Measurements from ENCODE around the gene PDCD11. TPM values are rescaled to one million over a fixed set of nuclear protein-coding genes. Genes with fewer than 3 reads are reported as not detected.

Gene PDCD11
- total and polyA plus RNA-seq, 9 donors, result 9.7 to 40.8 (median 24.5) TPM

GRCh38 chr10:103457176-103457712 lies 60.8 kb downstream of the PDCD11 start:
- Histone ChIP-seq H3K36me3 (no peaks in the 10 kb centered on the region), H3K4me1 (ENCODE audit: insufficient read depth) (peaks cover 7% of the 10 kb centered on the region), H3K9me3 (no peaks in the 10 kb centered on the region), H3K27ac (no peak overlapping the region), H3K27me3 (no peaks in the 10 kb centered on the region), H3K4me3 (no peak overlapping the region)
- TF ChIP-seq CTCF (IDR thresholded peaks at IDR 0.05) (no peak), POLR2A (IDR thresholded peaks at IDR 0.05) (no peak), EP300 (IDR thresholded peaks at IDR 0.05) (no peak)
- 64 to 70% (median 65%) methylated on average over 8 of the region's 8 CpGs for WGBS, 3 donors
- intact Hi-C loops (cut with DNase I), result no loop called here
- DNase-seq, result no peak

- TF ChIP-seq EP300 (IDR thresholded peaks at IDR 0.05) (no peak), POLR2A (IDR thresholded peaks at IDR 0.05) (no peak), CTCF (IDR thresholded peaks at IDR 0.05) (no peak)
- WGBS, 3 donors, result 93 to 96% (median 94%) methylated on average over 33 to 39 of the region's 39 CpGs
- H3K4me1 ChIP-seq (ENCODE audit: insufficient read depth), result peaks cover under 1% of the 10 kb centered on the region
Observed at GRCh38 chr10:103457896-103458583, 61.6 kb downstream of the PDCD11 start.

GRCh38 chr10:103458720-103459119 lies 62.3 kb downstream of the PDCD11 start, which contains the start of gene CALHM1:
Gene CALHM1, minus strand, starts transcription at chr10:103458900. Its CDS starts 149 bp downstream, at chr10:103458751.
- TF ChIP-seq EP300 (IDR thresholded peaks at IDR 0.05), result no peak
- TF ChIP-seq POLR2A (IDR thresholded peaks at IDR 0.05), result no peak
- TF ChIP-seq CTCF (IDR thresholded peaks at IDR 0.05), result no peak
- Histone ChIP-seq H3K36me3 (no peaks in the 10 kb centered on the region), H3K4me3 (no peak within 1 kb of the TSS), H3K4me1 (ENCODE audit: insufficient read depth) (no peaks in the 10 kb centered on the region), H3K9me3 (no peaks in the 10 kb centered on the region), H3K27me3 (no peaks in the 10 kb centered on the region), H3K27ac (no peak within 1 kb of the TSS)
- intact Hi-C loops (cut with DNase I), result no loop called here
- WGBS, 3 donors, result 73 to 80% (median 75%) methylated on average over 8 to 9 of the region's 9 CpGs
- DNase-seq, result no peak

More at GRCh38 chr10:103457896-103458583, 61.6 kb downstream of the PDCD11 start:
- Histone ChIP-seq H3K4me3 (no peak overlapping the region), H3K36me3 (no peaks in the 10 kb centered on the region), H3K27ac (no peak overlapping the region), H3K9me3 (no peaks in the 10 kb centered on the region), H3K27me3 (no peaks in the 10 kb centered on the region)
- intact Hi-C loops (cut with DNase I), result no loop called here
- DNase-seq, result no peak

GRCh38 chr10:103459615-103460014 lies 63.2 kb downstream of the PDCD11 start:
- Histone ChIP-seq H3K27ac (no peak overlapping the region), H3K4me3 (no peak overlapping the region), H3K27me3 (no peaks in the 10 kb centered on the region), H3K9me3 (no peaks in the 10 kb centered on the region), H3K4me1 (ENCODE audit: insufficient read depth) (no peaks in the 10 kb centered on the region), H3K36me3 (no peaks in the 10 kb centered on the region)
- 62 to 73% (median 64%) methylated on average over 4 of the region's 4 CpGs for WGBS, 3 donors
- intact Hi-C loops (cut with DNase I), result no loop called here
- TF ChIP-seq POLR2A (IDR thresholded peaks at IDR 0.05) (no peak), CTCF (IDR thresholded peaks at IDR 0.05) (no peak), EP300 (IDR thresholded peaks at IDR 0.05) (no peak)
- no peak for DNase-seq

Measured in ovary (tissue), 9 donors.